ENCODE measurements around the gene SMARCC2. TPM values are rescaled to one million over a fixed set of nuclear protein-coding genes. Genes with fewer than 3 reads are reported as not detected.
A peak's percentile ranks its signal among the peaks of the same experiment; 100 is the strongest.

SMARCC2 gene
- total RNA-seq, 4 donors from 2014 or later: 65.5 to 101 (median 82.1) TPM

GRCh38 chr12:56143870-56144269 is 45.4 kb downstream of the SMARCC2 start:
- ATAC-seq (ENCODE audit: low FRiP score) (peak; percentile 21), DNase-seq (ENCODE audit: low spot score) (no peak)
- TF ChIP-seq CTCF (IDR thresholded peaks at IDR 0.05): no peak

- ATAC-seq (ENCODE audit: low FRiP score): no peak
- TF ChIP-seq CTCF (IDR thresholded peaks at IDR 0.05): no peak
- no peak for DNase-seq (ENCODE audit: low spot score)
Observed at GRCh38 chr12:56143217-56143616, 46.1 kb downstream of the SMARCC2 start.

GRCh38 chr12:56141946-56142784 is 47.1 kb downstream of the SMARCC2 start:
- DNase-seq (ENCODE audit: low spot score) (no peak), ATAC-seq (ENCODE audit: low FRiP score) (no peak)
- no peak for TF ChIP-seq CTCF (IDR thresholded peaks at IDR 0.05)

GRCh38 chr12:56137853-56138571 is 51.3 kb downstream of the SMARCC2 start:
- DNase-seq (ENCODE audit: low spot score) (no peak), ATAC-seq (ENCODE audit: low FRiP score) (no peak)
- no peak for TF ChIP-seq CTCF (IDR thresholded peaks at IDR 0.05)

- ATAC-seq (ENCODE audit: low FRiP score): no peak
- no peak for DNase-seq (ENCODE audit: low spot score)
- no peak for TF ChIP-seq CTCF (IDR thresholded peaks at IDR 0.05)
Observed at GRCh38 chr12:56134897-56135296, 54.4 kb downstream of the SMARCC2 start.

GRCh38 chr12:56130876-56131275 is 58.4 kb downstream of the SMARCC2 start:
- no peak for TF ChIP-seq CTCF (IDR thresholded peaks at IDR 0.05)
- DNase-seq (ENCODE audit: low spot score) (no peak), ATAC-seq (ENCODE audit: low FRiP score) (no peak)
